ENCODE results near the gene GNE.

GNE gene

GRCh38 chr9:36218411-36218901, 39.8 kb downstream of the GNE start:
- no peak for TF ChIP-seq CTCF (conservative IDR thresholded peaks at IDR 0.05; ENCODE audit: low read depth, low read length)
- H3K4me3 ChIP-seq (ENCODE audit: low read depth, low read length), result no peak overlapping the region
- DNase-seq (ENCODE audit: low read depth), result no peak

GRCh38 chr9:36218011-36218410, 40.2 kb downstream of the GNE start:
- DNase-seq (ENCODE audit: low read depth), result no peak
- no peak overlapping the region for H3K4me3 ChIP-seq (ENCODE audit: low read depth, low read length)
- no peak for TF ChIP-seq CTCF (conservative IDR thresholded peaks at IDR 0.05; ENCODE audit: low read depth, low read length)

- no peak for DNase-seq (ENCODE audit: low read depth)
- H3K4me3 ChIP-seq (ENCODE audit: low read depth, low read length), result no peak overlapping the region
- no peak for TF ChIP-seq CTCF (conservative IDR thresholded peaks at IDR 0.05; ENCODE audit: low read depth, low read length)
Measured at GRCh38 chr9:36217256-36217968, 40.8 kb downstream of the GNE start.

- no peak overlapping the region for H3K4me3 ChIP-seq (ENCODE audit: low read depth, low read length)
- DNase-seq (ENCODE audit: low read depth), result peak; percentile 33
- no peak for TF ChIP-seq CTCF (conservative IDR thresholded peaks at IDR 0.05; ENCODE audit: low read depth, low read length)
Measured at GRCh38 chr9:36214571-36214970, 43.7 kb downstream of the GNE start.

GRCh38 chr9:36213989-36214388, 44.3 kb downstream of the GNE start:
- H3K4me3 ChIP-seq (ENCODE audit: low read depth, low read length), result no peak overlapping the region
- no peak for DNase-seq (ENCODE audit: low read depth)
- TF ChIP-seq CTCF (conservative IDR thresholded peaks at IDR 0.05; ENCODE audit: low read depth, low read length), result no peak

GRCh38 chr9:36213387-36213786, 44.9 kb downstream of the GNE start:
- no peak overlapping the region for H3K4me3 ChIP-seq (ENCODE audit: low read depth, low read length)
- TF ChIP-seq CTCF (conservative IDR thresholded peaks at IDR 0.05; ENCODE audit: low read depth, low read length), result no peak
- DNase-seq (ENCODE audit: low read depth), result no peak

GRCh38 chr9:36211510-36211909, 46.7 kb downstream of the GNE start:
- no peak for DNase-seq (ENCODE audit: low read depth)
- no peak overlapping the region for H3K4me3 ChIP-seq (ENCODE audit: low read depth, low read length)
- TF ChIP-seq CTCF (conservative IDR thresholded peaks at IDR 0.05; ENCODE audit: low read depth, low read length), result no peak

Measured in choroid plexus epithelial cell (primary cell).